ACC112 (cell line): ENCODE measurements around the gene PRKD1.

Source experiments
- H2AFZ ChIP-seq: fragments of 200-600 bp; sonication (generic); one replicate; pipeline ENCODE4 v1.6.0; 2017; ENCODE audit warnings: antibody characterized with exemption, low read length; ENCODE audit not compliant: unreplicated experiment
- H3K27ac ChIP-seq: fragments of 200-600 bp; sonication (generic); 2 replicates; pipeline ENCODE4 v1.5.1; 2014; ENCODE audit warnings: low read depth, mild to moderate bottlenecking, antibody characterized with exemption, low read length, moderate library complexity
- H3K27me3 ChIP-seq: fragments of 200-600 bp; sonication (generic); 2 replicates; pipeline ENCODE4 v1.6.1; 2014; ENCODE audit warnings: mild to moderate bottlenecking, antibody characterized with exemption, low read length, moderate library complexity, mixed read lengths; ENCODE audit not compliant: insufficient read depth
- H3K36me3 ChIP-seq: fragments of 200-600 bp; sonication (generic); 2 replicates; pipeline ENCODE4 v1.6.1; 2016; ENCODE audit warnings: mild to moderate bottlenecking, antibody characterized with exemption, low read length, moderate library complexity, mixed read lengths; ENCODE audit not compliant: insufficient read depth
- H3K4me1 ChIP-seq: fragments of 200-600 bp; sonication (generic); one replicate; pipeline ENCODE4 v1.6.1; 2016; ENCODE audit warnings: low read length, mixed read lengths; ENCODE audit not compliant: insufficient read depth, unreplicated experiment, control insufficient read depth
- H3K4me3 ChIP-seq: fragments of 200-600 bp; sonication (generic); 2 replicates; pipeline ENCODE4 v1.5.1; 2014; ENCODE audit warnings: mild to moderate bottlenecking, low read depth, low read length
- H3K79me2 ChIP-seq: fragments of 200-600 bp; sonication (generic); one replicate; pipeline ENCODE4 v1.6.0; 2016; ENCODE audit warnings: low read length; ENCODE audit not compliant: control insufficient read depth, unreplicated experiment, insufficient read depth

Gene PRKD1

GRCh38 chr14:29650554-29651269 is 276.9 kb downstream of the PRKD1 start:
- Histone ChIP-seq H3K27me3 (no peaks in the 10 kb centered on the region), H3K79me2 (no peaks in the 10 kb centered on the region), H3K4me3 (no peak overlapping the region), H3K4me1 (peaks cover 14% of the 10 kb centered on the region), H3K27ac (no peak overlapping the region), H2AFZ (no peak overlapping the region), H3K36me3 (peaks cover 37% of the 10 kb centered on the region)

GRCh38 chr14:29649170-29649569 is 278.5 kb downstream of the PRKD1 start:
- no peak overlapping the region for H3K27ac ChIP-seq
- peaks cover 1% of the 10 kb centered on the region for H3K4me1 ChIP-seq
- H3K36me3 ChIP-seq, result peaks cover 37% of the 10 kb centered on the region
- no peak overlapping the region for H2AFZ ChIP-seq
- no peak overlapping the region for H3K4me3 ChIP-seq
- H3K27me3 ChIP-seq, result no peaks in the 10 kb centered on the region
- H3K79me2 ChIP-seq, result no peaks in the 10 kb centered on the region

DNA sequence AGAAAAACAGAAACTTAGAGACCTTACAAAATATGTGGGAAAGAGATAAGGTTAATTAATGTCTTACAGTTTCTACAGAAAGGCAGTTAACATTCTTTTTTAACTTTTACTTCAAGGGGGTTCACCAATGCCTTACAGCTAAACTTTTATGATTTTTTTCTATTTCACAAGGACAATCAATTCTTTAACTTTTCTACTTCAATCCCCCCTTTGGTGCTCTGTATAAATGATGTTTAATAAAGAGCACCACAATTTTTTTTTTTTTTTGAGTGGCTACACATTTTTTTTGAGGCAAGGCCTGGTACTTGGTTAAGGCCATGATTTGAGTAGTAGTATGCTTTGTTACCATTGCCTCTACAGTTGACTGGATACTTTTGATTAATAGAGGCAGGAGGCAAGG is 279.6 kb downstream of the PRKD1 start:
- Histone ChIP-seq H3K4me1 (peaks cover 12% of the 10 kb centered on the region), H2AFZ (no peak overlapping the region), H3K27me3 (no peaks in the 10 kb centered on the region), H3K27ac (no peak overlapping the region), H3K79me2 (no peaks in the 10 kb centered on the region), H3K4me3 (no peak overlapping the region), H3K36me3 (peaks cover 37% of the 10 kb centered on the region)

GRCh38 chr14:29645117-29645516 is 282.5 kb downstream of the PRKD1 start:
- H3K79me2 ChIP-seq, result no peaks in the 10 kb centered on the region
- H3K36me3 ChIP-seq, result peaks cover 26% of the 10 kb centered on the region
- H2AFZ ChIP-seq, result no peak overlapping the region
- H3K4me1 ChIP-seq, result peaks cover 12% of the 10 kb centered on the region
- H3K27me3 ChIP-seq, result no peaks in the 10 kb centered on the region
- no peak overlapping the region for H3K27ac ChIP-seq
- no peak overlapping the region for H3K4me3 ChIP-seq

- Histone ChIP-seq H3K79me2 (no peaks in the 10 kb centered on the region), H3K27me3 (no peaks in the 10 kb centered on the region), H3K4me1 (peaks cover 12% of the 10 kb centered on the region), H3K36me3 (peaks cover 15% of the 10 kb centered on the region), H3K27ac (peak overlapping the region; percentile 49), H3K4me3 (no peak overlapping the region), H2AFZ (no peak overlapping the region)
Observed at GRCh38 chr14:29643433-29644211, 284.0 kb downstream of the PRKD1 start.

DNA sequence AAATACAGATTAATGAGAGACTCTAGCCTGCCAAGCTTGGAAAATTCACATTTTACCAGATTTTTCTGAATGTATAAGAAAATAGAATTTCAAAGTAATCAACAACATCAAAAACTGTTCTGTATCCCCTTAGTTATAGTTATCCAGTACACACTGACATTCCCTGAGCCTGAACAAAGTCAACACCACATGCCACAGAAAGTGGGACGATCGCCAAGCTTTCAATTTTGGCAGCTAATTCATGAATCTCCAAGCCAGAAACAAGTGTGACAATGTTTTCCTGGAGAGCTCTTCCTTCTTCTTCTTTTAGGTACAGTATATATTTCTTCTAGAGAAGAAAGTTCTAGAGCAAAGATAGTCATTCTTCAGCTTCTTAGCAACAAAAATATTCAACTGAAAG is 290.2 kb downstream of the PRKD1 start:
- peak overlapping the region; percentile 17 for H2AFZ ChIP-seq
- peaks cover 17% of the 10 kb centered on the region for H3K4me1 ChIP-seq
- no peaks in the 10 kb centered on the region for H3K27me3 ChIP-seq
- no peaks in the 10 kb centered on the region for H3K79me2 ChIP-seq
- no peak overlapping the region for H3K27ac ChIP-seq
- H3K36me3 ChIP-seq, result peaks cover 12% of the 10 kb centered on the region; the same call in 1 of the 2 replicates
- peak overlapping the region; percentile 37; the same call in 1 of the 2 replicates for H3K4me3 ChIP-seq

DNA sequence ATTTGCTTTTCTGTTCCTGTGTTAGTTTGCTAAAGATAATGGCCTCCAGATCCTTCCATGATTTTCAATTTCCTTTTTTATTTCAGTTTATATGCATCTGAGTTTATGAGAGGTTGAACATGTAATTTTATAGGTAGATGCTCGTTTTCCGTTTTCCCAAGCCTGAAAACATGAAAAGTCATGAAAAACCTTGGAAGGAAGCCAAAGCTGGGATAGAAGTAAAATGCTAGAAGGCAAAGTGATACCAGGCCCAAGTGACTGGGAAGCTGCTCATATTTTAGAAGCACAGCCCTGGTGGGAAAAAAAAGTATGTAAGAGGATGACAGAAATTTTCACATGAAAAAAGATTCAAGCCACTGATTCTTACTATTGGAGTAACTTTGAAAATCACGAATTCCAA is 290.8 kb downstream of the PRKD1 start:
- H3K36me3 ChIP-seq, result peaks cover 12% of the 10 kb centered on the region; the same call in 1 of the 2 replicates
- peaks cover 17% of the 10 kb centered on the region for H3K4me1 ChIP-seq
- no peaks in the 10 kb centered on the region for H3K79me2 ChIP-seq
- H3K27me3 ChIP-seq, result no peaks in the 10 kb centered on the region
- no peak overlapping the region for H2AFZ ChIP-seq
- no peak overlapping the region for H3K4me3 ChIP-seq
- no peak overlapping the region for H3K27ac ChIP-seq

- H3K4me1 ChIP-seq, result no peaks in the 10 kb centered on the region
Observed at GRCh38 chr14:29630566-29631160, 297.0 kb downstream of the PRKD1 start.

GRCh38 chr14:29629839-29630238 is 297.8 kb downstream of the PRKD1 start:
- Histone ChIP-seq H3K79me2 (no peaks in the 10 kb centered on the region), H2AFZ (no peak overlapping the region), H3K4me1 (no peaks in the 10 kb centered on the region), H3K4me3 (no peak overlapping the region), H3K27me3 (no peaks in the 10 kb centered on the region), H3K36me3 (peaks cover 8% of the 10 kb centered on the region; the same call in 1 of the 2 replicates), H3K27ac (no peak overlapping the region)

More at GRCh38 chr14:29630566-29631160, 297.0 kb downstream of the PRKD1 start:
- Histone ChIP-seq H3K36me3 (peaks cover 8% of the 10 kb centered on the region; the same call in 1 of the 2 replicates), H2AFZ (no peak overlapping the region), H3K27ac (no peak overlapping the region), H3K79me2 (no peaks in the 10 kb centered on the region), H3K4me3 (no peak overlapping the region), H3K27me3 (no peaks in the 10 kb centered on the region)

DNA sequence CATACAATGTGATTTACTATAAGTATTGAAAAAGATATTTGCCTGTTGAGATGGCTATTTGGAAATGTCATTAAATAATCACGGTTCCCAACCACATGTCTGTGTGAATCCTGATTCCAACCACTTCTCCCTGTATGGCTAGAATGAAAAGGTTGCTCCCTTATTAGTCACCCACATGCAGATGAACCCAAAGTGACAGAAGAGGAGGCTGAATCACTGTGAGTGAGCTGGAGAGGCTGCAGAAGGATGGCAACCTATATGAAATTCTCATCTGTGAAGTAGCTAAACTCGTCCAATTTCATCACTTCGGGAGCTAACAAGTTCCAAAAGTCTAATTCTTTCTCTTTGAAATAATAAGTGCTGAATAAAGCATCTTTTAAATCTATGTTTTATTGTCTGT is 300.5 kb downstream of the PRKD1 start:
- Histone ChIP-seq H3K4me1 (no peaks in the 10 kb centered on the region), H3K27me3 (no peaks in the 10 kb centered on the region), H3K36me3 (no peaks in the 10 kb centered on the region; the same call in 1 of the 2 replicates), H3K27ac (no peak overlapping the region), H3K79me2 (no peaks in the 10 kb centered on the region), H3K4me3 (no peak overlapping the region), H2AFZ (no peak overlapping the region)
